ENCODE results near the gene VWA3B. TPM values are rescaled to one million over a fixed set of nuclear protein-coding genes. Genes with fewer than 3 reads are reported as not detected.

VWA3B gene
- total RNA-seq, 1 experiment from 2014 or later, result not detected

- Histone ChIP-seq H3K4ac (ENCODE audit: low read depth, low read length) (no peak overlapping the region), H2BK5ac (ENCODE audit: insufficient read length, low read length) (no peak overlapping the region), H2AFZ (ENCODE audit: low read length) (no peak overlapping the region), H3K14ac (ENCODE audit: insufficient read depth, low read length) (no peak overlapping the region), H3K79me1 (ENCODE audit: insufficient read depth, low read depth, low read length, poor library complexity, severe bottlenecking) (no peaks in the 10 kb centered on the region), H3K9ac (ENCODE audit: extremely low read depth, insufficient read length, low read length) (no peak overlapping the region), H4K91ac (ENCODE audit: insufficient read length, low read depth, low read length) (no peak overlapping the region), H3K27me3 (ENCODE audit: insufficient read depth, low read length) (no peaks in the 10 kb centered on the region), H3K4me1 (ENCODE audit: insufficient read depth, low read length) (no peaks in the 10 kb centered on the region), H3K56ac (ENCODE audit: insufficient read length, low read depth, low read length) (no peak overlapping the region), H2BK15ac (ENCODE audit: low read depth, low read length) (no peak overlapping the region), H3K9me3 (ENCODE audit: control insufficient read depth, low read depth, low read length) (no peaks in the 10 kb centered on the region), H3K79me2 (ENCODE audit: insufficient read depth, low read length) (no peaks in the 10 kb centered on the region), H2BK120ac (ENCODE audit: low read depth, low read length, poor library complexity, severe bottlenecking) (no peak overlapping the region), H4K8ac (replicated peaks; ENCODE audit: insufficient read length, low read depth, low read length) (no peak overlapping the region), H3K23me2 (ENCODE audit: insufficient read length, low read depth, low read length, poor library complexity, severe bottlenecking) (no peaks in the 10 kb centered on the region), H3K23ac (ENCODE audit: insufficient read length, low read depth, low read length) (no peak overlapping the region), H2BK20ac (ENCODE audit: low read depth, low read length, poor library complexity, severe bottlenecking) (no peak overlapping the region), H2AK5ac (ENCODE audit: insufficient read length, low read length) (no peak overlapping the region), H3K4me2 (ENCODE audit: insufficient read depth, insufficient read length, low read length) (no peak overlapping the region), H4K20me1 (ENCODE audit: control insufficient read depth, insufficient read depth, insufficient read length) (no peaks in the 10 kb centered on the region), H4K5ac (ENCODE audit: insufficient read length, low read depth, low read length) (no peak overlapping the region), H3K27ac (ENCODE audit: insufficient read length, low read depth, low read length) (no peak overlapping the region), H2BK12ac (ENCODE audit: insufficient read length, low read depth, low read length) (no peak overlapping the region), H3K18ac (ENCODE audit: insufficient read length, low read depth, low read length) (no peak overlapping the region), H3T11ph (ENCODE audit: low read length) (no peak overlapping the region)
- H3K27me3 Mint-ChIP-seq (ENCODE audit: low read depth), result peaks cover 16% of the 10 kb centered on the region
- no peak for DNase-seq
- no peak for TF ChIP-seq CTCF (conservative IDR thresholded peaks at IDR 0.05)
- H3K36me3 Mint-ChIP-seq (ENCODE audit: insufficient read depth in 1 of 3, low read depth in 3 of 3), result no peaks in the 10 kb centered on the region
- peaks cover 0 to 2% of the 10 kb centered on the region in 2 experiments; a peak in 2 of 5 replicates for H3K9me3 Mint-ChIP-seq
- H3K4me3 Mint-ChIP-seq, result no peak overlapping the region
- no peak overlapping the region for H3K27ac Mint-ChIP-seq
- peaks cover 22 to 26% of the 10 kb centered on the region in 2 experiments for H3K4me1 Mint-ChIP-seq
- WGBS (ENCODE audit: extremely low coverage, insufficient read length, low lambda C conversion rate), result no CpG with 5 or more reads among the region's 2 CpGs
These were observed 86.0 kb downstream of the VWA3B start for GRCh38 chr2:98172951-98173350.
